T-cell (primary cell): ENCODE results near the gene MEIS1. TPM values are rescaled to one million over a fixed set of nuclear protein-coding genes. Genes with fewer than 3 reads are reported as not detected.

Source experiments
- ATAC-seq, 4 experiments: fragments of 200-7000 bp in 3 of 4; fragments of 150-1000 bp in 1 of 4; cut with Tn5 transposase; replicated peaks in 1 of 4; 1 replicate in 3 of 4; 2 replicates in 1 of 4; pipeline ENCODE4 v1.10.0; 2021; ENCODE audit warnings: moderate library complexity in 3 of 4, mild to moderate bottlenecking in 2 of 4, moderate number of reproducible peaks in 1 of 4
- CTCF ChIA-PET, 2 donors: fragments of 300-600 bp; sonication (Branson Sonifier 250); formaldehyde crosslinking; loops; one replicate each; lab custom pipeline; 2022; ENCODE audit warnings: antibody characterized with exemption in 2 of 2; lab: Charles Lee
- POLR2A ChIA-PET, 2 donors: fragments of 300-600 bp; sonication (Branson Sonifier 250); formaldehyde crosslinking; loops; one replicate each; lab custom pipeline; 2022; ENCODE audit warnings: antibody characterized with exemption in 2 of 2; lab: Charles Lee
- DNase-seq, 35 experiments: peaks; one replicate each; pipeline versions ENCODE4 v3.0.0 to v3.0.0-alpha.2; 2013 to 2023
- H3K27ac ChIP-seq: one replicate; pipeline ENCODE4 v1.5.1; 2013; ENCODE audit warnings: low read length
- H3K27me3 ChIP-seq, 2 experiments: replicated peaks in 1 of 2; 1 replicate in 1 of 2; 2 replicates in 1 of 2; pipeline versions ENCODE4 v1.6.1 to v1.7.0; 2013; ENCODE audit warnings: low read length in 1 of 2, mixed read lengths in 1 of 2; ENCODE audit not compliant: control insufficient read depth in 2 of 2, insufficient read depth in 2 of 2; ENCODE audit errors: extremely low read depth in 1 of 2
- H3K36me3 ChIP-seq, 2 donors: 1 replicate in 1 of 2; 2 replicates in 1 of 2; pipeline versions ENCODE4 v1.6.1 to v1.7.0; 2013; ENCODE audit warnings: low read length in 1 of 2; ENCODE audit not compliant: control insufficient read depth in 2 of 2, insufficient read depth in 1 of 2; ENCODE audit errors: extremely low read depth in 1 of 2
- H3K4me1 ChIP-seq, 2 experiments: 1 replicate in 1 of 2; 2 replicates in 1 of 2; pipeline versions ENCODE4 v1.6.1 to v1.7.0; 2013; ENCODE audit warnings: low read length in 2 of 2, mixed read lengths in 1 of 2; ENCODE audit not compliant: insufficient read depth in 2 of 2, control insufficient read depth in 1 of 2; ENCODE audit errors: extremely low read depth in 1 of 2
- H3K4me3 ChIP-seq, 2 donors: 1 replicate in 1 of 2; 2 replicates in 1 of 2; pipeline versions ENCODE4 v1.5.1 to v1.7.0; 2013; ENCODE audit warnings: mild to moderate bottlenecking in 2 of 2, low read length in 1 of 2, moderate library complexity in 1 of 2; ENCODE audit not compliant: control insufficient read depth in 1 of 2; ENCODE audit errors: extremely low read depth in 1 of 2
- H3K9me3 ChIP-seq: 2 replicates; pipeline ENCODE4 v1.7.0; 2013
- H3K27ac Mint-ChIP-seq, 2 donors: one replicate each; pipeline ENCODE4 v1.8.0; 2020 to 2021; ENCODE audit warnings: mild to moderate bottlenecking in 2 of 2, mixed read lengths in 2 of 2
- H3K27me3 Mint-ChIP-seq, 2 donors: one replicate each; pipeline ENCODE4 v1.8.0; 2021 to 2022; ENCODE audit warnings: mixed read lengths in 2 of 2
- H3K36me3 Mint-ChIP-seq: one replicate; pipeline ENCODE4 v1.8.0; 2021; ENCODE audit warnings: mixed read lengths
- H3K4me1 Mint-ChIP-seq, 3 donors: one replicate each; pipeline ENCODE4 v1.8.0; 2020 to 2022; ENCODE audit warnings: mixed read lengths in 3 of 3, mild to moderate bottlenecking in 1 of 3
- H3K4me3 Mint-ChIP-seq, 3 donors: one replicate each; pipeline ENCODE4 v1.8.0; 2020 to 2022; ENCODE audit warnings: mild to moderate bottlenecking in 3 of 3, mixed read lengths in 3 of 3, moderate library complexity in 3 of 3
- H3K9me3 Mint-ChIP-seq, 3 donors: one replicate each; pipeline ENCODE4 v1.8.0; 2020 to 2022; ENCODE audit warnings: mixed read lengths in 3 of 3
- WGBS: methylation state at CpG from one replicate; pipeline ENCODE4 v1.1.5; 2013; ENCODE audit warnings: missing lambda C conversion rate; ENCODE audit not compliant: insufficient coverage; 5-methylcytosine and 5-hydroxymethylcytosine counted together
- total RNA-seq, 35 experiments: library from RNA in 6 of 35; stranded (reverse) in 6 of 35; fragments of 120-200 nt in 1 of 35; gene quantifications; one replicate each; pipeline versions ENCODE4 v1.2.1 to v1.2.4 and lab custom pipeline; 2013 to 2026

Gene MEIS1
- total RNA-seq, 5 donors from 2014 or later (not counting 1 experiment from before 2014, with no cell fraction given), result 0.32 to 3.4 (median 0.90) TPM

- H3K27ac Mint-ChIP-seq, result no peak overlapping the region
These were observed 127.4 kb downstream of the MEIS1 start for GRCh38 chr2:66562304-66562685.

GRCh38 chr2:66563473-66563872, 128.5 kb downstream of the MEIS1 start:
- H3K9me3 ChIP-seq, result no peaks in the 10 kb centered on the region
- ATAC-seq (no peak), DNase-seq (no peak)
- H3K4me3 Mint-ChIP-seq, result no peak overlapping the region
- H3K4me1 ChIP-seq, result no peaks in the 10 kb centered on the region
- no peak overlapping the region for H3K27ac Mint-ChIP-seq
- WGBS, result no CpG with 5 or more reads among the region's 1 CpG
- no peak overlapping the region for H3K27ac ChIP-seq
- H3K36me3 ChIP-seq, result no peaks in the 10 kb centered on the region
- H3K4me1 Mint-ChIP-seq, result no peaks in the 10 kb centered on the region
- peaks cover 3 to 8% of the 10 kb centered on the region in 2 donors for H3K27me3 Mint-ChIP-seq
- no peaks in the 10 kb centered on the region for H3K36me3 Mint-ChIP-seq
- H3K9me3 Mint-ChIP-seq, result no peaks in the 10 kb centered on the region
- no peaks in the 10 kb centered on the region for H3K27me3 ChIP-seq
- H3K4me3 ChIP-seq, result no peak overlapping the region
- ChIA-PET POLR2A (no interaction called here), CTCF (no interaction called here)

More at GRCh38 chr2:66562304-66562685, 127.4 kb downstream of the MEIS1 start:
- WGBS, result no CpG with 5 or more reads among the region's 1 CpG
- no peak for DNase-seq
- no peaks in the 10 kb centered on the region for H3K36me3 ChIP-seq
- H3K27me3 Mint-ChIP-seq, result peaks cover 4 to 11% of the 10 kb centered on the region in 2 donors
- no peaks in the 10 kb centered on the region for H3K9me3 Mint-ChIP-seq
- H3K27ac ChIP-seq, result no peak overlapping the region
- no peaks in the 10 kb centered on the region for H3K9me3 ChIP-seq
- H3K4me1 ChIP-seq, result no peaks in the 10 kb centered on the region
- ATAC-seq, result no peak
- H3K4me3 Mint-ChIP-seq, result no peak overlapping the region
- H3K4me3 ChIP-seq, result no peak overlapping the region
- H3K4me1 Mint-ChIP-seq, result no peaks in the 10 kb centered on the region
- POLR2A ChIA-PET, result no interaction called here
- no peaks in the 10 kb centered on the region for H3K27me3 ChIP-seq
- H3K36me3 Mint-ChIP-seq, result no peaks in the 10 kb centered on the region
- CTCF ChIA-PET, result no interaction called here

DNA sequence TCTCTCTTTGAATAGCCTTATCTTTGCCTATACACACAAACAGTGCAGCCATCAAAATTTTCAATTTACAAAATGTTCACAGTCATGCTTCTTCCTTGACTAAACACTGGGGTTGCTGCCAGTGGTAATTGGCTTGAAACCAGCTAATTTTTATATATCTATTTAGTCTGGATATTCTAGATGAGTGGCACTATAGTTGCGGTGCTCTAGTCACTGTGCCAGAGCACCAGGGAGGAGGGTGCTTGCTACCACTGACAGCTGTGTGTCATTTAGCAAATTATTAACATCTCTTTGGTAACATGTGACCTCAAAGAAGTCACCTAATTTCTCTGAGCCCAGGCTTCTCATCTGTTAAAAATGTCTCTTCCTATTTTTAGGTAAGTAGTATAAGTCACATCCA, 130.4 kb downstream of the MEIS1 start:
- Mint-ChIP-seq H3K4me3 (no peak overlapping the region), H3K4me1 (no peaks in the 10 kb centered on the region), H3K36me3 (no peaks in the 10 kb centered on the region), H3K27me3 (peaks cover 3 to 12% of the 10 kb centered on the region in 2 donors), H3K27ac (no peak overlapping the region), H3K9me3 (no peaks in the 10 kb centered on the region)
- DNase-seq (no peak), ATAC-seq (no peak)
- ChIA-PET POLR2A (no interaction called here), CTCF (no interaction called here)
- H3K27ac ChIP-seq, result no peak overlapping the region
- H3K9me3 ChIP-seq, result no peaks in the 10 kb centered on the region
- no peak overlapping the region for H3K4me3 ChIP-seq
- WGBS, result no CpG with 5 or more reads among the region's 1 CpG
- no peaks in the 10 kb centered on the region for H3K27me3 ChIP-seq
- no peaks in the 10 kb centered on the region for H3K36me3 ChIP-seq
- H3K4me1 ChIP-seq, result no peaks in the 10 kb centered on the region

- 83% methylated on average over 1 of the region's 2 CpGs for WGBS
- H3K9me3 ChIP-seq, result no peaks in the 10 kb centered on the region
These were observed 131.9 kb downstream of the MEIS1 start for GRCh38 chr2:66566726-66567399.

GRCh38 chr2:66567729-66568128, 132.8 kb downstream of the MEIS1 start:
- H3K4me3 ChIP-seq, result no peak overlapping the region
- H3K9me3 ChIP-seq, result no peaks in the 10 kb centered on the region
- Mint-ChIP-seq H3K36me3 (no peaks in the 10 kb centered on the region), H3K27ac (no peak overlapping the region), H3K4me3 (no peak overlapping the region), H3K4me1 (no peaks in the 10 kb centered on the region), H3K27me3 (peaks cover 6 to 19% of the 10 kb centered on the region in 2 donors), H3K9me3 (peaks cover 0 to 4% (median 0%) of the 10 kb centered on the region in 3 donors)
- no peaks in the 10 kb centered on the region for H3K36me3 ChIP-seq
- no CpG with 5 or more reads among the region's 2 CpGs for WGBS
- H3K27me3 ChIP-seq, result peaks cover 0 to 3% of the 10 kb centered on the region in 2 experiments
- H3K4me1 ChIP-seq, result no peaks in the 10 kb centered on the region
- ATAC-seq (no peak), DNase-seq (no peak)
- POLR2A ChIA-PET, result interaction anchor here in 1 of 2 donors (0.6 kb wide), 1 partner anchor 226 kb away, joined by 3 read pairs; no protein-coding TSS in a partner anchor
- H3K27ac ChIP-seq, result no peak overlapping the region
- CTCF ChIA-PET, result no interaction called here

More at GRCh38 chr2:66566726-66567399, 131.9 kb downstream of the MEIS1 start:
- no peak overlapping the region for H3K27ac Mint-ChIP-seq
- CTCF ChIA-PET, result no interaction called here
- H3K9me3 Mint-ChIP-seq, result peaks cover 0 to 2% (median 0%) of the 10 kb centered on the region in 3 donors
- no peak overlapping the region for H3K27ac ChIP-seq
- ATAC-seq (no peak), DNase-seq (no peak)
- H3K4me3 Mint-ChIP-seq, result no peak overlapping the region
- H3K27me3 ChIP-seq, result peaks cover 0 to 3% of the 10 kb centered on the region in 2 experiments
- H3K4me1 ChIP-seq, result no peaks in the 10 kb centered on the region
- peaks cover 2 to 14% of the 10 kb centered on the region in 2 donors for H3K27me3 Mint-ChIP-seq
- H3K36me3 Mint-ChIP-seq, result no peaks in the 10 kb centered on the region
- POLR2A ChIA-PET, result no interaction called here
- H3K36me3 ChIP-seq, result no peaks in the 10 kb centered on the region
- no peak overlapping the region for H3K4me3 ChIP-seq
- no peaks in the 10 kb centered on the region for H3K4me1 Mint-ChIP-seq

DNA sequence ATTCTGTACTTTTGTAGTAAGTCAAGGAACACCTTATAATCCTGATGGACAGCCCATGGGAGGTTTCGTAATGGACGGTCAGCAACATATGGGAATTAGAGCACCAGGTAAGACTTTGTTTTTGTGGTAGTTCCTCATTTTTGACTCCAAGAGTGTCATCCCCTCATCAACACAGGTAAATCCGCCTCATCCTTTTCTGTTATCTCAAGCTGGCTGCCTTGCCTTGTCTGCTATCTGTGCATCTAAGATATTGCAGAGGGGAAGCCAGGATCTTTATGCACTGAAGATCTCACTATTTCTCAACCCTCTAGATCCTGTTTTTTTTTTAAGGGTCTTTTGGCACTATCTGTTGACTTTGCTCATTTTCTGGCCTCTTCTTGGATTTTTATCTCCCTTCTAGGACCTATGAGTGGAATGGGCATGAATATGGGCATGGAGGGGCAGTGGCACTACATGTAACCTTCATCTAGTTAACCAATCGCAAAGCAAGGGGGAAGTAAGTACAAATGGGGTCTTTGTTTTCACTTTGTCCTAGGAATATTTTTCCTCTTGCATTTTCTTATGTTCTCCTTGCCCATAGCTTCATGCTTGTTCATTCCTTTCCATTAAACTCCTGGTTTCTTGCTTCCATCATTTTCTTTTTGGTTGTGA, 133.8 kb downstream of the MEIS1 start:
- Histone ChIP-seq H3K4me1 (no peaks in the 10 kb centered on the region), H3K27ac (no peak overlapping the region), H3K4me3 (no peak overlapping the region), H3K27me3 (peaks cover 0 to 6% of the 10 kb centered on the region in 2 experiments), H3K9me3 (no peaks in the 10 kb centered on the region), H3K36me3 (no peaks in the 10 kb centered on the region)
- ATAC-seq, result no peak
- no peaks in the 10 kb centered on the region for H3K4me1 Mint-ChIP-seq
- H3K4me3 Mint-ChIP-seq, result no peak overlapping the region
- H3K27ac Mint-ChIP-seq, result no peak overlapping the region
- H3K27me3 Mint-ChIP-seq, result peaks cover 6 to 15% of the 10 kb centered on the region in 2 donors
- CTCF ChIA-PET, result interaction anchor here in 1 of 2 donors (0.5 kb wide), 1 partner anchor 114 kb away, joined by 4 read pairs; no protein-coding TSS in a partner anchor
- POLR2A ChIA-PET, result interaction anchor here in 1 of 2 donors (0.6 kb wide), 1 partner anchor 225 kb away, joined by 3 read pairs; no protein-coding TSS in a partner anchor
- H3K9me3 Mint-ChIP-seq, result peaks cover 0 to 4% (median 0%) of the 10 kb centered on the region in 3 donors
- no CpG with 5 or more reads among the region's 4 CpGs for WGBS
- H3K36me3 Mint-ChIP-seq, result no peaks in the 10 kb centered on the region
- no peak for DNase-seq
